ENCODE results near the gene VPS13C.

Gene VPS13C

GRCh38 chr15:61828860-61829513 is 231.3 kb downstream of the VPS13C start:
- Histone ChIP-seq H2BK5ac (ENCODE audit: low read length) (no peak overlapping the region), H4K8ac (ENCODE audit: low read depth, low read length) (no peak overlapping the region), H3K18ac (ENCODE audit: low read length) (no peak overlapping the region), H3K79me1 (ENCODE audit: low read depth, low read length) (no peaks in the 10 kb centered on the region), H3K4me1 (ENCODE audit: control insufficient read depth in 2 of 2, insufficient read depth in 1 of 2, low read depth in 1 of 2, low read length in 2 of 2) (peaks cover 0 to 9% of the 10 kb centered on the region in 2 donors), H3K14ac (ENCODE audit: low read length) (no peak overlapping the region), H4K91ac (ENCODE audit: low read depth, low read length, poor library complexity) (no peak overlapping the region), H2BK12ac (ENCODE audit: low read length) (no peak overlapping the region), H2AFZ (ENCODE audit: low read length) (no peak overlapping the region), H3K9me3 (replicated peaks in 1 of 2; ENCODE audit: control insufficient read depth in 2 of 2, insufficient read depth in 1 of 2, low read depth in 1 of 2, low read length in 2 of 2) (no peaks in the 10 kb centered on the region), H2AK5ac (ENCODE audit: low read depth, low read length) (no peak overlapping the region), H3K36me3 (replicated peaks in 1 of 2; ENCODE audit: control insufficient read depth in 2 of 2, insufficient read depth in 2 of 2, low read length in 2 of 2) (no peaks in the 10 kb centered on the region), H2BK15ac (ENCODE audit: low read length) (no peak overlapping the region), H3K27me3 (ENCODE audit: control insufficient read depth in 3 of 3, insufficient read depth in 3 of 3, low read depth in 1 of 3, low read length in 3 of 3) (peaks cover 0 to 13% (median 0%) of the 10 kb centered on the region in 3 experiments), H3K23ac (ENCODE audit: low read depth, low read length, poor library complexity) (no peak overlapping the region), H3K4me3 (ENCODE audit: low read length in 2 of 2) (no peak overlapping the region), H3K4me2 (ENCODE audit: insufficient read depth, low read length, poor library complexity, severe bottlenecking) (no peak overlapping the region), H3K4ac (ENCODE audit: low read length) (no peak overlapping the region), H3K9ac (ENCODE audit: low read depth, low read length, poor library complexity) (no peak overlapping the region), H3K27ac (replicated peaks; ENCODE audit: low read length) (no peak overlapping the region), H2BK120ac (ENCODE audit: low read depth, low read length) (no peak overlapping the region)
- DNase-seq (ENCODE audit: low spot score) = no peak
- no CpG with 5 or more reads among the region's 6 CpGs for WGBS, 2 donors (ENCODE audit: extremely low coverage in 2 of 2, insufficient read length in 2 of 2, insufficient replicate concordance in 1 of 2)

- H3K23ac ChIP-seq (ENCODE audit: low read depth, low read length, poor library complexity) = no peak overlapping the region
- no peak overlapping the region for H3K4me2 ChIP-seq (ENCODE audit: insufficient read depth, low read length, poor library complexity, severe bottlenecking)
- no peak overlapping the region for H2BK12ac ChIP-seq (ENCODE audit: low read length)
- no peak for DNase-seq (ENCODE audit: low spot score)
- H3K36me3 ChIP-seq (replicated peaks in 1 of 2; ENCODE audit: control insufficient read depth in 2 of 2, insufficient read depth in 2 of 2, low read length in 2 of 2) = no peaks in the 10 kb centered on the region
- H3K4ac ChIP-seq (ENCODE audit: low read length) = no peak overlapping the region
- no peak overlapping the region for H2BK5ac ChIP-seq (ENCODE audit: low read length)
- no peak overlapping the region for H2BK15ac ChIP-seq (ENCODE audit: low read length)
- peaks cover 0 to 9% of the 10 kb centered on the region in 2 donors for H3K4me1 ChIP-seq (ENCODE audit: control insufficient read depth in 2 of 2, insufficient read depth in 1 of 2, low read depth in 1 of 2, low read length in 2 of 2)
- H3K4me3 ChIP-seq (ENCODE audit: low read length in 2 of 2) = no peak overlapping the region
- no peaks in the 10 kb centered on the region for H3K9me3 ChIP-seq (replicated peaks in 1 of 2; ENCODE audit: control insufficient read depth in 2 of 2, insufficient read depth in 1 of 2, low read depth in 1 of 2, low read length in 2 of 2)
- peaks cover 0 to 13% (median 0%) of the 10 kb centered on the region in 3 experiments for H3K27me3 ChIP-seq (ENCODE audit: control insufficient read depth in 3 of 3, insufficient read depth in 3 of 3, low read depth in 1 of 3, low read length in 3 of 3)
- no peak overlapping the region for H3K14ac ChIP-seq (ENCODE audit: low read length)
- H2AK5ac ChIP-seq (ENCODE audit: low read depth, low read length) = no peak overlapping the region
- no peak overlapping the region for H2BK120ac ChIP-seq (ENCODE audit: low read depth, low read length)
- H4K8ac ChIP-seq (ENCODE audit: low read depth, low read length) = no peak overlapping the region
- no peak overlapping the region for H2AFZ ChIP-seq (ENCODE audit: low read length)
- H4K91ac ChIP-seq (ENCODE audit: low read depth, low read length, poor library complexity) = no peak overlapping the region
- WGBS, 2 donors (ENCODE audit: extremely low coverage in 2 of 2, insufficient read length in 2 of 2, insufficient replicate concordance in 1 of 2) = no CpG with 5 or more reads among the region's 13 CpGs
- H3K18ac ChIP-seq (ENCODE audit: low read length) = no peak overlapping the region
- no peak overlapping the region for H3K9ac ChIP-seq (ENCODE audit: low read depth, low read length, poor library complexity)
- no peak overlapping the region for H3K27ac ChIP-seq (replicated peaks; ENCODE audit: low read length)
- H3K79me1 ChIP-seq (ENCODE audit: low read depth, low read length) = no peaks in the 10 kb centered on the region
These were observed 232.2 kb downstream of the VPS13C start for GRCh38 chr15:61828008-61828407.

- no peak overlapping the region for H4K8ac ChIP-seq (ENCODE audit: low read depth, low read length)
- no peak overlapping the region for H2BK15ac ChIP-seq (ENCODE audit: low read length)
- no peak overlapping the region for H2BK12ac ChIP-seq (ENCODE audit: low read length)
- DNase-seq (ENCODE audit: low spot score) = no peak
- no peak overlapping the region for H3K18ac ChIP-seq (ENCODE audit: low read length)
- H2AK5ac ChIP-seq (ENCODE audit: low read depth, low read length) = no peak overlapping the region
- no peak overlapping the region for H3K9ac ChIP-seq (ENCODE audit: low read depth, low read length, poor library complexity)
- H3K4me3 ChIP-seq (ENCODE audit: low read length in 2 of 2) = no peak overlapping the region
- no peak overlapping the region for H3K27ac ChIP-seq (replicated peaks; ENCODE audit: low read length)
- H3K27me3 ChIP-seq (ENCODE audit: control insufficient read depth in 3 of 3, insufficient read depth in 3 of 3, low read depth in 1 of 3, low read length in 3 of 3) = peaks cover 0 to 8% (median 0%) of the 10 kb centered on the region in 3 experiments
- H3K36me3 ChIP-seq (replicated peaks in 1 of 2; ENCODE audit: control insufficient read depth in 2 of 2, insufficient read depth in 2 of 2, low read length in 2 of 2) = no peaks in the 10 kb centered on the region
- H3K9me3 ChIP-seq (replicated peaks in 1 of 2; ENCODE audit: control insufficient read depth in 2 of 2, insufficient read depth in 1 of 2, low read depth in 1 of 2, low read length in 2 of 2) = no peaks in the 10 kb centered on the region
- H3K4ac ChIP-seq (ENCODE audit: low read length) = no peak overlapping the region
- H2BK5ac ChIP-seq (ENCODE audit: low read length) = no peak overlapping the region
- H4K91ac ChIP-seq (ENCODE audit: low read depth, low read length, poor library complexity) = no peak overlapping the region
- no peaks in the 10 kb centered on the region for H3K79me1 ChIP-seq (ENCODE audit: low read depth, low read length)
- no CpG with 5 or more reads among the region's 1 CpG for WGBS, 2 donors (ENCODE audit: extremely low coverage in 2 of 2, insufficient read length in 2 of 2, insufficient replicate concordance in 1 of 2)
- no peak overlapping the region for H2BK120ac ChIP-seq (ENCODE audit: low read depth, low read length)
- no peak overlapping the region for H3K23ac ChIP-seq (ENCODE audit: low read depth, low read length, poor library complexity)
- peaks cover 0 to 9% of the 10 kb centered on the region in 2 donors for H3K4me1 ChIP-seq (ENCODE audit: control insufficient read depth in 2 of 2, insufficient read depth in 1 of 2, low read depth in 1 of 2, low read length in 2 of 2)
- H3K4me2 ChIP-seq (ENCODE audit: insufficient read depth, low read length, poor library complexity, severe bottlenecking) = no peak overlapping the region
- no peak overlapping the region for H2AFZ ChIP-seq (ENCODE audit: low read length)
- no peak overlapping the region for H3K14ac ChIP-seq (ENCODE audit: low read length)
These were observed 233.1 kb downstream of the VPS13C start for GRCh38 chr15:61827131-61827530.

- Histone ChIP-seq H4K8ac (ENCODE audit: low read depth, low read length) (no peak overlapping the region), H3K4ac (ENCODE audit: low read length) (no peak overlapping the region), H2BK120ac (ENCODE audit: low read depth, low read length) (no peak overlapping the region), H3K23ac (ENCODE audit: low read depth, low read length, poor library complexity) (no peak overlapping the region), H3K4me3 (ENCODE audit: low read length in 2 of 2) (no peak overlapping the region), H3K9me3 (replicated peaks in 1 of 2; ENCODE audit: control insufficient read depth in 2 of 2, insufficient read depth in 1 of 2, low read depth in 1 of 2, low read length in 2 of 2) (no peaks in the 10 kb centered on the region), H2BK5ac (ENCODE audit: low read length) (no peak overlapping the region), H3K36me3 (replicated peaks in 1 of 2; ENCODE audit: control insufficient read depth in 2 of 2, insufficient read depth in 2 of 2, low read length in 2 of 2) (no peaks in the 10 kb centered on the region), H3K18ac (ENCODE audit: low read length) (no peak overlapping the region), H4K91ac (ENCODE audit: low read depth, low read length, poor library complexity) (no peak overlapping the region), H2BK12ac (ENCODE audit: low read length) (no peak overlapping the region), H3K27me3 (ENCODE audit: control insufficient read depth in 3 of 3, insufficient read depth in 3 of 3, low read depth in 1 of 3, low read length in 3 of 3) (no peaks in the 10 kb centered on the region), H2AFZ (ENCODE audit: low read length) (no peak overlapping the region), H3K27ac (replicated peaks; ENCODE audit: low read length) (no peak overlapping the region), H2BK15ac (ENCODE audit: low read length) (no peak overlapping the region), H3K79me1 (ENCODE audit: low read depth, low read length) (no peaks in the 10 kb centered on the region), H3K4me2 (ENCODE audit: insufficient read depth, low read length, poor library complexity, severe bottlenecking) (no peak overlapping the region), H3K4me1 (ENCODE audit: control insufficient read depth in 2 of 2, insufficient read depth in 1 of 2, low read depth in 1 of 2, low read length in 2 of 2) (no peaks in the 10 kb centered on the region), H3K14ac (ENCODE audit: low read length) (no peak overlapping the region), H2AK5ac (ENCODE audit: low read depth, low read length) (no peak overlapping the region), H3K9ac (ENCODE audit: low read depth, low read length, poor library complexity) (no peak overlapping the region)
- WGBS, 2 donors (ENCODE audit: extremely low coverage in 2 of 2, insufficient read length in 2 of 2, insufficient replicate concordance in 1 of 2) = no CpG with 5 or more reads among the region's 1 CpG
- no peak for DNase-seq (ENCODE audit: low spot score)
These were observed 236.0 kb downstream of the VPS13C start for GRCh38 chr15:61824291-61824690.
